Kidney tubule cell (primary cell): Measurements from ENCODE around the gene MSLN.

Source experiments
- DNase-seq: peaks from one replicate; pipeline ENCODE4 v3.0.0-alpha.2; 2018; ENCODE audit warnings: low spot score

Gene MSLN

GRCh38 chr16:760545-761343, at the start of gene MSLN:
Gene MSLN, plus strand, starts transcription at chr16:760734. Its CDS starts 1,947 bp downstream, at chr16:762681.
- DNase-seq: peak; percentile 61

GRCh38 chr16:711084-711483, 49.5 kb upstream of the MSLN start:
- DNase-seq: no peak

GRCh38 chr16:711548-712320, 48.8 kb upstream of the MSLN start:
- peak; percentile 76 for DNase-seq

GRCh38 chr16:712740-713250, 47.7 kb upstream of the MSLN start:
- peak; percentile 98 for DNase-seq

- DNase-seq: peak; percentile 56
Measured at GRCh38 chr16:714079-714478, 46.5 kb upstream of the MSLN start.

GRCh38 chr16:714558-715476, 45.7 kb upstream of the MSLN start, which contains the start of gene METRN:
Gene METRN, plus strand, starts transcription at chr16:715118. Its CDS starts 172 bp downstream, at chr16:715290.
- DNase-seq: peak; percentile 89

- DNase-seq: peak; percentile 37
Measured at GRCh38 chr16:715477-716199, 44.9 kb upstream of the MSLN start.

GRCh38 chr16:716200-716568, 44.4 kb upstream of the MSLN start:
- peak; percentile 65 for DNase-seq

- DNase-seq: no peak
Measured at GRCh38 chr16:716768-717325, 43.7 kb upstream of the MSLN start.

GRCh38 chr16:717450-718245, 42.9 kb upstream of the MSLN start:
- no peak for DNase-seq

- DNase-seq: no peak
Measured at GRCh38 chr16:718389-718788, 42.1 kb upstream of the MSLN start.

GRCh38 chr16:718922-719321, 41.6 kb upstream of the MSLN start:
- no peak for DNase-seq

- DNase-seq: peak; percentile 77
Measured at GRCh38 chr16:719815-720446, 40.6 kb upstream of the MSLN start.

GRCh38 chr16:720447-720989, 40.0 kb upstream of the MSLN start:
- peak; percentile 77 for DNase-seq

GRCh38 chr16:720990-721764, 39.4 kb upstream of the MSLN start, which contains the start of gene ANTKMT:
Gene ANTKMT, plus strand, starts transcription at chr16:721146. Its CDS starts 129 bp downstream, at chr16:721275.
- peak; percentile 90 for DNase-seq

- DNase-seq: no peak
Measured at GRCh38 chr16:721765-722540, 38.6 kb upstream of the MSLN start.

GRCh38 chr16:722835-723633, 37.5 kb upstream of the MSLN start:
- DNase-seq: no peak
